Neural cell (in vitro differentiated cells): Measurements from ENCODE around the gene CEP20.

Experiments used
- EZH2 ChIP-seq: fragments of 200-600, 300-800 bp; shearing (Covaris generic), sonication (generic); IDR thresholded peaks from 2 replicates; pipeline ENCODE4 v1.6.1; 2014; ENCODE audit warnings: antibody characterized with exemption, low read length, borderline replicate concordance, mild to moderate bottlenecking; ENCODE audit not compliant: insufficient read depth, poor library complexity, severe bottlenecking
- POLR2AphosphoS5 ChIP-seq: IDR thresholded peaks from 2 replicates; pipeline ENCODE4 v1.6.1; 2012
- TF ChIP-seq, protein P1 (sequence below): fragments of 450-650 bp; IDR thresholded peaks from 2 replicates; pipeline ENCODE4 v1.5.1; 2014; ENCODE audit warnings: antibody characterized with exemption, mild to moderate bottlenecking, moderate library complexity; ENCODE audit not compliant: poor library complexity, severe bottlenecking

- TF ChIP-seq, protein P1, sequence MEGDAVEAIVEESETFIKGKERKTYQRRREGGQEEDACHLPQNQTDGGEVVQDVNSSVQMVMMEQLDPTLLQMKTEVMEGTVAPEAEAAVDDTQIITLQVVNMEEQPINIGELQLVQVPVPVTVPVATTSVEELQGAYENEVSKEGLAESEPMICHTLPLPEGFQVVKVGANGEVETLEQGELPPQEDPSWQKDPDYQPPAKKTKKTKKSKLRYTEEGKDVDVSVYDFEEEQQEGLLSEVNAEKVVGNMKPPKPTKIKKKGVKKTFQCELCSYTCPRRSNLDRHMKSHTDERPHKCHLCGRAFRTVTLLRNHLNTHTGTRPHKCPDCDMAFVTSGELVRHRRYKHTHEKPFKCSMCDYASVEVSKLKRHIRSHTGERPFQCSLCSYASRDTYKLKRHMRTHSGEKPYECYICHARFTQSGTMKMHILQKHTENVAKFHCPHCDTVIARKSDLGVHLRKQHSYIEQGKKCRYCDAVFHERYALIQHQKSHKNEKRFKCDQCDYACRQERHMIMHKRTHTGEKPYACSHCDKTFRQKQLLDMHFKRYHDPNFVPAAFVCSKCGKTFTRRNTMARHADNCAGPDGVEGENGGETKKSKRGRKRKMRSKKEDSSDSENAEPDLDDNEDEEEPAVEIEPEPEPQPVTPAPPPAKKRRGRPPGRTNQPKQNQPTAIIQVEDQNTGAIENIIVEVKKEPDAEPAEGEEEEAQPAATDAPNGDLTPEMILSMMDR, result no peak
- no peak for TF ChIP-seq POLR2AphosphoS5
- no peak for TF ChIP-seq EZH2
These were observed 5.8 kb downstream of the CEP20 start for GRCh38 chr16:15882563-15882962.
